Glutamatergic neuron (in vitro differentiated cells): ENCODE data around the gene SLC20A1. TPM values are rescaled to one million over a fixed set of nuclear protein-coding genes. Genes with fewer than 3 reads are reported as not detected.

Source experiments
- DNase-seq: peaks from one replicate; pipeline ENCODE4 v3.0.0; 2022
- H3K27ac Mint-ChIP-seq: one replicate; pipeline ENCODE4 v1.8.0; 2020; ENCODE audit warnings: mild to moderate bottlenecking, mixed read lengths, inconsistent platforms; ENCODE audit not compliant: unreplicated experiment
- H3K27me3 Mint-ChIP-seq: one replicate; pipeline ENCODE4 v1.8.0; 2020; ENCODE audit warnings: mild to moderate bottlenecking, moderate library complexity, mixed read lengths, inconsistent platforms; ENCODE audit not compliant: unreplicated experiment
- H3K36me3 Mint-ChIP-seq: one replicate; pipeline ENCODE4 v1.8.0; 2020; ENCODE audit warnings: mild to moderate bottlenecking, mixed read lengths, inconsistent platforms; ENCODE audit not compliant: unreplicated experiment
- H3K4me1 Mint-ChIP-seq: one replicate; pipeline ENCODE4 v1.8.0; 2020; ENCODE audit warnings: mild to moderate bottlenecking, low read depth, mixed read lengths, inconsistent platforms; ENCODE audit not compliant: unreplicated experiment
- H3K4me3 Mint-ChIP-seq: one replicate; pipeline ENCODE4 v1.8.0; 2020; ENCODE audit warnings: mild to moderate bottlenecking, mixed read lengths, inconsistent platforms; ENCODE audit not compliant: unreplicated experiment
- H3K9me3 Mint-ChIP-seq: one replicate; pipeline ENCODE4 v1.8.0; 2020; ENCODE audit warnings: mild to moderate bottlenecking, moderate library complexity, mixed read lengths, inconsistent platforms; ENCODE audit not compliant: unreplicated experiment
- total RNA-seq: library from RNA; stranded (reverse); fragmentation: NEBNext Ultra II Directional; extraction: Animal tissue kit (Norgen Biotek cat#: 25700); gene quantifications from one replicate; pipeline ENCODE4 v1.2.1, GENCODE V29; 2021; ENCODE audit not compliant: unreplicated experiment
- TF ChIP-seq, protein P1 (sequence below): fragments of 200-600 bp; sonication (generic); IDR thresholded peaks from one replicate; pipeline ENCODE4 v1.5.0; 2021; ENCODE audit not compliant: partially characterized antibody, unreplicated experiment

The SLC20A1 gene
- total RNA-seq, 1 donor from 2014 or later = 73.0 TPM

DNA sequence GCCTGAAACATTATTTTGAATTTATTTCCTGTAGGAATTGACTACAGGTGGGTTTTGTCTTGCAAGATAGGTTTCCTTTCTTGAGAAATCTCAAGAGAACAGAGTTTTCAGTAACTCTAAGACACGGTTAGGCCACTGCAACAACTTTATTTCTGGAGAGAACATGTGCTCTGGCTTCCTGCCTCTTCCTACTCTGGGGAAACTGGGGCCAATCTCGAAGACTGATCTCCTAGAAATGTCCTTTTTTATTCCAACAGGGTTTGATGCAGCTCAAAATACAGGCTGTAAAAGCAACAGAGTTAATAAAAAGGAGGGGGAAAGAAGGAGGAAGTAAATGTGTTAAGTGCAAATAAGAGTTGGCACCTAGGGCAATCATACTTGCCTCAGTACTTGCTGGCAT is 4.0 kb upstream of the SLC20A1 start:
- peaks cover 8% of the 10 kb centered on the region for H3K27me3 Mint-ChIP-seq
- H3K9me3 Mint-ChIP-seq = peaks cover 6% of the 10 kb centered on the region
- no peak for DNase-seq
- no peak overlapping the region for H3K4me3 Mint-ChIP-seq
- no peaks in the 10 kb centered on the region for H3K4me1 Mint-ChIP-seq
- H3K27ac Mint-ChIP-seq = no peak overlapping the region
- no peaks in the 10 kb centered on the region for H3K36me3 Mint-ChIP-seq
- TF ChIP-seq, protein P1, sequence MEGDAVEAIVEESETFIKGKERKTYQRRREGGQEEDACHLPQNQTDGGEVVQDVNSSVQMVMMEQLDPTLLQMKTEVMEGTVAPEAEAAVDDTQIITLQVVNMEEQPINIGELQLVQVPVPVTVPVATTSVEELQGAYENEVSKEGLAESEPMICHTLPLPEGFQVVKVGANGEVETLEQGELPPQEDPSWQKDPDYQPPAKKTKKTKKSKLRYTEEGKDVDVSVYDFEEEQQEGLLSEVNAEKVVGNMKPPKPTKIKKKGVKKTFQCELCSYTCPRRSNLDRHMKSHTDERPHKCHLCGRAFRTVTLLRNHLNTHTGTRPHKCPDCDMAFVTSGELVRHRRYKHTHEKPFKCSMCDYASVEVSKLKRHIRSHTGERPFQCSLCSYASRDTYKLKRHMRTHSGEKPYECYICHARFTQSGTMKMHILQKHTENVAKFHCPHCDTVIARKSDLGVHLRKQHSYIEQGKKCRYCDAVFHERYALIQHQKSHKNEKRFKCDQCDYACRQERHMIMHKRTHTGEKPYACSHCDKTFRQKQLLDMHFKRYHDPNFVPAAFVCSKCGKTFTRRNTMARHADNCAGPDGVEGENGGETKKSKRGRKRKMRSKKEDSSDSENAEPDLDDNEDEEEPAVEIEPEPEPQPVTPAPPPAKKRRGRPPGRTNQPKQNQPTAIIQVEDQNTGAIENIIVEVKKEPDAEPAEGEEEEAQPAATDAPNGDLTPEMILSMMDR = no peak

DNA sequence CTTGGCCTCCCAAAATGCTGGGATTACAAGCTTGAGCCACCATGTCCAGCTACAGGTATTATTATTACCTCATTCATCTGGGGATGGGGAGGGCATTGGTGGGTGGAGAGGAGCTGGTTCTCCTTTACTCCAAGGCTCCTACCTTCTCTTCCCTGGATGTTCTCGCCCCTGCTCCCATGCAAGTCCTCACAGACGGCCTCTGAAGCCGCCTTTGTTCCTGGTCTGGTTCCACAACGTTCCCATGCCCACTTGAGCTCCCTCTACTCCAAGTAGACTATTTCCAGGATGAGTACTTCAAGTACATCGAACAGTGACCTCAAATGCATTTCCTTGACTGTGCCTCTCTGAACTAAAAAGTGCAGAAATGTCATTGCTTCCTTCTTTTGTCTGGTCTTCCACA is 3.2 kb upstream of the SLC20A1 start:
- TF ChIP-seq, protein P1 = no peak
- Mint-ChIP-seq H3K36me3 (no peaks in the 10 kb centered on the region), H3K4me3 (no peak overlapping the region), H3K9me3 (peaks cover 10% of the 10 kb centered on the region), H3K4me1 (peaks cover 8% of the 10 kb centered on the region), H3K27ac (no peak overlapping the region), H3K27me3 (peaks cover 11% of the 10 kb centered on the region)
- DNase-seq = no peak

DNA sequence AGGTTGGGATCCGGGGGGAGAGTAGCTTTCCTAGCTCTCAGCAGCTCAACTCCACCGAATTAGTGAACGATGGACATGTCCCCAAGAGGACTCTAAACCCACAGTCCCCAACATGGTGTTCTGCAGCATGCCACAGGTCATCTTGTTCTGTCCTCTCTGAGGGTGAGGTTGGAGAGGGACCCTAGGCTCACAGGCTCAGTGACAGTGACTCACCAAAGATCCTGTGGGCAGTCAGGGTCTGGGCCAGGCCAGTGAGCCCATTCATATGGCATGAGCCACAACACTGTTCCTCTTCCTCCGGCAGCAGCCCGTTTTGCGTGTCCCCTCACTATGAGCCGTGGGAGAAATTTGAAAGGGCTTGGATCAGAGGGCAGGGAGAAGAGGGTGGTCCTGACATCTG is 2.8 kb upstream of the SLC20A1 start:
- no peak overlapping the region for H3K4me3 Mint-ChIP-seq
- H3K27ac Mint-ChIP-seq = no peak overlapping the region
- peaks cover 10% of the 10 kb centered on the region for H3K9me3 Mint-ChIP-seq
- no peaks in the 10 kb centered on the region for H3K36me3 Mint-ChIP-seq
- TF ChIP-seq, protein P1 = no peak
- DNase-seq = no peak
- peaks cover 11% of the 10 kb centered on the region for H3K27me3 Mint-ChIP-seq
- H3K4me1 Mint-ChIP-seq = peaks cover 11% of the 10 kb centered on the region

DNA sequence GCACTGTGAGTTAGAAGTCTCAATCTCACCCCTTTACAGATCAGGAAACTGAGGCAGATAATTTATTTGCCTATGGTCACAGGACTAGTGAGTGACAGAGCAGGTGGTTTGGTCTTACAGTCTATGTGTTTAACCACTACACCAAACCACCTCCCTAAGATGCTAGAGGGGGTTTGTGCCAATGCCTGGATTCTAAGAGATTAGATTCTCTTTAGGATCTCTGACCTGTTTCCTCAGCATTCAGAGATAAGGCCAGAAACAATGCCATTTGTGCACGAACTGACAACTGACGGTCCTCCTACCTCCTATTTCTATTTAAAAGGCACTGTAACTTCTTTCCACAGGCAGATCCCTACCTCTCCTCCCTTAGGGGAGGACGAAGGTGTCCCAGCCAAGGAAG is 2.3 kb upstream of the SLC20A1 start:
- DNase-seq = no peak
- peaks cover 11% of the 10 kb centered on the region for H3K4me1 Mint-ChIP-seq
- H3K27ac Mint-ChIP-seq = no peak overlapping the region
- H3K4me3 Mint-ChIP-seq = no peak overlapping the region
- TF ChIP-seq, protein P1 = no peak
- H3K36me3 Mint-ChIP-seq = no peaks in the 10 kb centered on the region
- peaks cover 10% of the 10 kb centered on the region for H3K9me3 Mint-ChIP-seq
- peaks cover 11% of the 10 kb centered on the region for H3K27me3 Mint-ChIP-seq

DNA sequence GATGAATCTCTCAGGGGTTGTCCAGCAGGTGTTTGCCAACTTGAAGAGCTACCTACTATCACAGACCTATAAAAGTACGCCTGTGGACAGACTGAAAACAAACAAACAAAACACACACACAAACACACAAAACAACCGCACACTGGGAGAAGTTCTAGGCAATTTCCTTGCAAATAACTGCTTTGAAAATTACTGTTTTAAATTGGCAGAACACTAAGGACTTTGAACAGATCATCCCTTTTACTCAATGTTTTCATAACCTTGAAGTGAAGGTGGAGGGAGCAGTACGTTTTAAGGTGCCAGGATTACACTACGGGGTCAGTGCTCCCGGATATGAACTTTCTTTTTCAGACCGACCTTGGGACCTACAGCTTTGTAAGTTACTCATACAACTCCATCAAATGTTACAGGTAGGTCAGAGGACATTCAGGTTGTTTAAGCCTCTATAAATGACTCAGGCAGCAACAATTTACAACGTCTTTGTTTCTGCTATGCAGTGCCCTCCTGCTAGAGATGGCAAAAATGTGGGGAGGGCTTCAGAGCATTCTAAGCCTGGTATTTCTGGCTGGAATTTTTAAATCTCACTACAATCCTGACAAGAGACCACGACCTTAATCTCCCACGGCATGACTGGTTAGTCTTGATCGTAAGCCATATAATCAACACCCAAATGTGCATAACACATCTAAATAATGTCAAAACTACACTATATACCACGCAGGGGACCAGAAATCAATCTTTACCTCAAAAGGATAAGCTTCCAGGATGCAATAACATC is 1.4 kb upstream of the SLC20A1 start:
- peak overlapping the region; percentile 86 for H3K27ac Mint-ChIP-seq
- no peaks in the 10 kb centered on the region for H3K36me3 Mint-ChIP-seq
- H3K9me3 Mint-ChIP-seq = peaks cover 10% of the 10 kb centered on the region
- H3K27me3 Mint-ChIP-seq = peaks cover 11% of the 10 kb centered on the region
- DNase-seq = no peak
- H3K4me1 Mint-ChIP-seq = peaks cover 11% of the 10 kb centered on the region
- TF ChIP-seq, protein P1 = no peak
- H3K4me3 Mint-ChIP-seq = peak overlapping the region; percentile 88
